ENCODE data around the gene NR6A1.
A peak's percentile ranks its signal among the peaks of the same experiment; 100 is the strongest.

The NR6A1 gene

GRCh38 chr9:124498499-124499146, 272.5 kb downstream of the NR6A1 start:
- no peak for DNase-seq

GRCh38 chr9:124498040-124498439, 273.1 kb downstream of the NR6A1 start:
- no peak for DNase-seq

GRCh38 chr9:124497441-124497840, 273.7 kb downstream of the NR6A1 start:
- DNase-seq: no peak

- DNase-seq: no peak
These were observed 274.6 kb downstream of the NR6A1 start for GRCh38 chr9:124496463-124496862.

GRCh38 chr9:124496075-124496449, 275.0 kb downstream of the NR6A1 start:
- no peak for DNase-seq

- no peak for DNase-seq
These were observed 275.7 kb downstream of the NR6A1 start for GRCh38 chr9:124495126-124496074.

GRCh38 chr9:124493794-124494479, 277.2 kb downstream of the NR6A1 start:
- no peak for DNase-seq

- no peak for DNase-seq
These were observed 277.9 kb downstream of the NR6A1 start for GRCh38 chr9:124493218-124493617.

GRCh38 chr9:124492818-124493217, 278.3 kb downstream of the NR6A1 start:
- DNase-seq: no peak

GRCh38 chr9:124491049-124491975, 279.8 kb downstream of the NR6A1 start:
- DNase-seq: no peak

- no peak for DNase-seq
These were observed 281.1 kb downstream of the NR6A1 start for GRCh38 chr9:124490004-124490403.

- no peak for DNase-seq
These were observed 281.9 kb downstream of the NR6A1 start for GRCh38 chr9:124489222-124489621.

- DNase-seq: peak; percentile 12
These were observed 282.4 kb downstream of the NR6A1 start for GRCh38 chr9:124488641-124489210.

- peak; percentile 69 for DNase-seq
These were observed 283.6 kb downstream of the NR6A1 start for GRCh38 chr9:124487260-124488182.

- no peak for DNase-seq
These were observed 284.3 kb downstream of the NR6A1 start for GRCh38 chr9:124486778-124487259.

GRCh38 chr9:124485936-124486335, 285.2 kb downstream of the NR6A1 start:
- DNase-seq: no peak

- DNase-seq: no peak
These were observed 285.9 kb downstream of the NR6A1 start for GRCh38 chr9:124485201-124485600.

- no peak for DNase-seq
These were observed 287.6 kb downstream of the NR6A1 start for GRCh38 chr9:124483481-124483880.

- DNase-seq: no peak
These were observed 288.6 kb downstream of the NR6A1 start for GRCh38 chr9:124482431-124483031.

GRCh38 chr9:124481115-124481514, 290.0 kb downstream of the NR6A1 start:
- DNase-seq: no peak

Measured in NCI-H69 (cell line).